Suprapubic skin (tissue), 3 donors: Measurements from ENCODE around the gene SNRPA.

Source experiments
- CTCF ChIP-seq, 2 donors: fragments of 200-600 bp in 1 of 2; fragments of 450-650 bp in 1 of 2; sonication (generic) in 1 of 2; IDR thresholded peaks; one replicate each; pipeline ENCODE4 v1.5.1; 2016 to 2019; ENCODE audit warnings: antibody characterized with exemption in 2 of 2, mild to moderate bottlenecking in 1 of 2, moderate library complexity in 1 of 2
- POLR2AphosphoS5 ChIP-seq, 3 donors: sonication (generic); formaldehyde crosslinking; IDR thresholded peaks; one replicate each; pipeline ENCODE4 v1.6.1; 2017; ENCODE audit warnings: antibody characterized with exemption in 3 of 3

DNA sequence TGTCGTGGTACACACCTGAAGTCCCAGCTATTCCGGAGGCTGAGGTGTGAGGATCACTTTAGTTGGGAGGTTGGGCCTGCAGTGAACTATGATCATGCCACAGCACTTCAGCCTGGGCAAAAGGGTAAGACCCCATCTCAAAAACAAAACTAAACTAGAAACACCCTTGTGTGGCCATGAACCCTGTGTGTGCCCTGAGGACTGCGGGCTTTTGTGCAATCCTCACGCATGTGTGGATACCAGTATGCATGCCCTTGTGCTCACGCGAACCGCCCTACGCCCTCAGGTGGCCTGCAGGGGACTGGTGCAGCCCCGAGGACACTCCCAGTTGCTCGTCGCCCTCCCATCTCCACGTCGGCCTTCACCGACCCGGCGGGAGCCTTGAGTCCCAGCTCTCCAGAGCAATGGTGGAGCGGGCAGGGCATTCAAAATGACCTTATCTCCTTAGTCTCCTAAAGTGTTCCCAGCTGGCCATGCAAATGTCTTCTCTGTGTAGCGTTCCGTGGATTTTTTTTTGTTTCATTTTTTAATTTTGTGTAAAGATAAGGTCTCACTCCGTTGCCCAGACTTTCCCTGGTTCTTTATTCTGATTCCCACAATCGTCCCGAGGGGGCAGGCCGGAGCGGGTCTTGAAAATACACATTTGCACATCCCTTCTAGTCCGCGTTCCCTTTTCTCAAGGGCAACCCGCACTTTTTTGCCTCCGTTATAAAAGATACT is 47.1 kb downstream of the SNRPA start:
- TF ChIP-seq POLR2AphosphoS5 (IDR thresholded peaks at IDR 0.05), result no peak
- TF ChIP-seq CTCF (IDR thresholded peaks at IDR 0.05), result peak; percentile 23 to 35
